ENCODE results near the gene CCR6. TPM values are rescaled to one million over a fixed set of nuclear protein-coding genes. Genes with fewer than 3 reads are reported as not detected.

The CCR6 gene
- under 1 TPM in 3 of 6 experiments, not detected in 3; 0.06 to 0.58 (median 0.12) TPM for total RNA-seq
- long read RNA-seq = 0 reads

- intact Hi-C loops (cut with DNase I) = no loop called here
- H3K27me3 ChIP-seq = no peaks in the 10 kb centered on the region
- no peak within 1 kb of the TSS for H3K4me3 ChIP-seq
- no peaks in the 10 kb centered on the region for H3K9me3 ChIP-seq
- TF ChIP-seq POLR2A (IDR thresholded peaks at IDR 0.05) (no peak), CTCF (IDR thresholded peaks at IDR 0.05) (no peak)
- H3K4me1 ChIP-seq = peaks cover 0 to 12% (median 3%) of the 10 kb centered on the region in 4 donors
- H3K27ac ChIP-seq = no peak within 1 kb of the TSS
- no peaks in the 10 kb centered on the region for H3K36me3 ChIP-seq
- 43% methylated on average over 8 of the region's 8 CpGs for WGBS (ENCODE audit: insufficient coverage, low coverage, low lambda C conversion rate, missing lambda C conversion rate)
- no peak for DNase-seq
- ATAC-seq = peak; percentile 34 to 80 (median 64)
These were observed at the start of gene CCR6 for GRCh38 chr6:167122827-167123657. CCR6 (plus strand) TSS chr6:167123096; CDS start chr6:167136135, 13,039 bp downstream.

GRCh38 chr6:167073679-167074274 is 49.1 kb upstream of the CCR6 start:
- DNase-seq (no peak), ATAC-seq (no peak)
- H3K27me3 ChIP-seq = no peaks in the 10 kb centered on the region
- no peaks in the 10 kb centered on the region for H3K4me1 ChIP-seq
- H3K9me3 ChIP-seq = no peaks in the 10 kb centered on the region
- TF ChIP-seq CTCF (IDR thresholded peaks at IDR 0.05) (no peak), POLR2A (IDR thresholded peaks at IDR 0.05) (no peak)
- no peaks in the 10 kb centered on the region for H3K36me3 ChIP-seq
- H3K27ac ChIP-seq = no peak overlapping the region
- no peak overlapping the region for H3K4me3 ChIP-seq
- intact Hi-C loops (cut with DNase I) = no loop called here

- TF ChIP-seq CTCF (IDR thresholded peaks at IDR 0.05) = no peak
- no peak for TF ChIP-seq POLR2A (IDR thresholded peaks at IDR 0.05)
- no peak for ATAC-seq
- no peaks in the 10 kb centered on the region for H3K27me3 ChIP-seq
- no peak overlapping the region for H3K27ac ChIP-seq
- no peaks in the 10 kb centered on the region for H3K36me3 ChIP-seq
- no peaks in the 10 kb centered on the region for H3K9me3 ChIP-seq
- 78% methylated on average over 13 of the region's 15 CpGs for WGBS (ENCODE audit: insufficient coverage, low coverage, low lambda C conversion rate, missing lambda C conversion rate)
- intact Hi-C loops (cut with DNase I) = no loop called here
- H3K4me3 ChIP-seq = no peak overlapping the region
- H3K4me1 ChIP-seq = no peaks in the 10 kb centered on the region
- DNase-seq = no peak
These were observed 45.5 kb upstream of the CCR6 start for GRCh38 chr6:167077241-167077932.

GRCh38 chr6:167078745-167079144 is 44.2 kb upstream of the CCR6 start:
- ATAC-seq (no peak), DNase-seq (no peak)
- no peaks in the 10 kb centered on the region for H3K36me3 ChIP-seq
- no peaks in the 10 kb centered on the region for H3K27me3 ChIP-seq
- 85% methylated on average over 5 of the region's 8 CpGs for WGBS (ENCODE audit: insufficient coverage, low coverage, low lambda C conversion rate, missing lambda C conversion rate)
- no peak overlapping the region for H3K4me3 ChIP-seq
- no peak overlapping the region for H3K27ac ChIP-seq
- TF ChIP-seq CTCF (IDR thresholded peaks at IDR 0.05) = no peak
- no peak for TF ChIP-seq POLR2A (IDR thresholded peaks at IDR 0.05)
- no peaks in the 10 kb centered on the region for H3K4me1 ChIP-seq
- H3K9me3 ChIP-seq = no peaks in the 10 kb centered on the region
- intact Hi-C loops (cut with DNase I) = no loop called here
